ENCODE results near the gene RAB31. TPM values are rescaled to one million over a fixed set of nuclear protein-coding genes. Genes with fewer than 3 reads are reported as not detected.

RAB31 gene
- total RNA-seq, 1 experiment from 2014 or later: 118 TPM

DNA sequence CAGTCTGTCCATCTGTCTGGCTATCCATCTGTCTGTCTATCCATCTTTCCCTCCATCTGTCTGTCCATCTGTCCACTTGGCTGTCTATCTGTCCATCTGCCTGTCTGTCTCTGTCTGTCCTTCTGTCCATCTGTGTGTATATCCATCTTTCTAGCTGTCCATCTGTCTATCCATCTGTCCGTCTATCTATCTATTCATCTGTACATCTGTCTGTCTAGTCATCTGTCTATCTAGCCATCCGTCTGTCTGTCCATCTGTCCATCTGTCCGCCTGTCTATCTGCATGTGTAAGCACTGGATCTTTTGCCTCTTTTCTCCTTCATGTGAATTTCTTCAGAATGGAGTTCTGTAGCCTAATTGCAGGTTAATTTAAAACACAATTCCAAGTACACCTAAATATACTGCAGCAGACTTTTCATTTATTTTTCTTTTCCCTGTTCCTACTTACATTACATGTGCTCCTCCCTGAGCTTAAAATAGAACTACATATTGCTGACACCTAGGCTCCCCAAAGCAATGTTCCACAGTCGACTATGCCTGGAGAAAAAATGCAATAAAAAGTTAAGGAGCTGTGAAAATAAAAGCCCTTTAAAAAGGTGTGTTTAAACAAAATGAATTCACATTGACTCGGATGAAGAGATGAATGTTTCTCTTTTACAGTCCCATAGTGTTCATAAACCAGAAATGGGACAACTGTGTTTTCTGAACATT is 140.2 kb downstream of the RAB31 start:
- Histone ChIP-seq H3K27me3 (ENCODE audit: control insufficient read depth, insufficient read depth, low read length) (no peaks in the 10 kb centered on the region), H3K27ac (ENCODE audit: low read length) (no peak overlapping the region; the same call in 1 of the 2 replicates), H3K36me3 (ENCODE audit: control insufficient read depth, insufficient read depth, low read length) (peaks cover 4% of the 10 kb centered on the region; the same call in 1 of the 2 replicates), H3K9me3 (ENCODE audit: control insufficient read depth, insufficient read depth, low read depth, low read length) (0 out of 2 replicates have a peak, but pooled peaks cover 3% of the 10 kb centered on the region), H3K4me3 (ENCODE audit: low read depth in 2 of 2, low read length in 2 of 2) (no peak overlapping the region), H3K4me1 (ENCODE audit: control insufficient read depth, insufficient read depth, low read length) (no peaks in the 10 kb centered on the region; the same call in 1 of the 2 replicates)
- BruUV-seq (replicated peaks): no TSS peak
- CTCF ChIA-PET: no interaction called here
- intact Hi-C loops (cut with micrococcal nuclease; ENCODE audit: unreplicated experiment): no loop called here
- in situ Hi-C loops (cut with HindIII; ENCODE audit: low pct_unique_long_range_greater_than_20kb, low sequenced_read_pairs): no loop called here
- TF ChIP-seq, protein P1, sequence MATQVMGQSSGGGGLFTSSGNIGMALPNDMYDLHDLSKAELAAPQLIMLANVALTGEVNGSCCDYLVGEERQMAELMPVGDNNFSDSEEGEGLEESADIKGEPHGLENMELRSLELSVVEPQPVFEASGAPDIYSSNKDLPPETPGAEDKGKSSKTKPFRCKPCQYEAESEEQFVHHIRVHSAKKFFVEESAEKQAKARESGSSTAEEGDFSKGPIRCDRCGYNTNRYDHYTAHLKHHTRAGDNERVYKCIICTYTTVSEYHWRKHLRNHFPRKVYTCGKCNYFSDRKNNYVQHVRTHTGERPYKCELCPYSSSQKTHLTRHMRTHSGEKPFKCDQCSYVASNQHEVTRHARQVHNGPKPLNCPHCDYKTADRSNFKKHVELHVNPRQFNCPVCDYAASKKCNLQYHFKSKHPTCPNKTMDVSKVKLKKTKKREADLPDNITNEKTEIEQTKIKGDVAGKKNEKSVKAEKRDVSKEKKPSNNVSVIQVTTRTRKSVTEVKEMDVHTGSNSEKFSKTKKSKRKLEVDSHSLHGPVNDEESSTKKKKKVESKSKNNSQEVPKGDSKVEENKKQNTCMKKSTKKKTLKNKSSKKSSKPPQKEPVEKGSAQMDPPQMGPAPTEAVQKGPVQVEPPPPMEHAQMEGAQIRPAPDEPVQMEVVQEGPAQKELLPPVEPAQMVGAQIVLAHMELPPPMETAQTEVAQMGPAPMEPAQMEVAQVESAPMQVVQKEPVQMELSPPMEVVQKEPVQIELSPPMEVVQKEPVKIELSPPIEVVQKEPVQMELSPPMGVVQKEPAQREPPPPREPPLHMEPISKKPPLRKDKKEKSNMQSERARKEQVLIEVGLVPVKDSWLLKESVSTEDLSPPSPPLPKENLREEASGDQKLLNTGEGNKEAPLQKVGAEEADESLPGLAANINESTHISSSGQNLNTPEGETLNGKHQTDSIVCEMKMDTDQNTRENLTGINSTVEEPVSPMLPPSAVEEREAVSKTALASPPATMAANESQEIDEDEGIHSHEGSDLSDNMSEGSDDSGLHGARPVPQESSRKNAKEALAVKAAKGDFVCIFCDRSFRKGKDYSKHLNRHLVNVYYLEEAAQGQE (IDR thresholded peaks at IDR 0.05; ENCODE audit: insufficient read depth in 1 of 2, low read depth in 2 of 2, low read length in 1 of 2): no peak
- no peak for TF ChIP-seq POLR2AphosphoS5 (IDR thresholded peaks at IDR 0.05; ENCODE audit: low read depth, low read length)
- no peak for TF ChIP-seq SIN3A (IDR thresholded peaks at IDR 0.05; ENCODE audit: borderline replicate concordance, insufficient read depth, low read depth, low read length)
- TF ChIP-seq TCF7L2 (IDR thresholded peaks at IDR 0.05; ENCODE audit: low read depth, low read length): no peak
- TF ChIP-seq, protein P2, sequence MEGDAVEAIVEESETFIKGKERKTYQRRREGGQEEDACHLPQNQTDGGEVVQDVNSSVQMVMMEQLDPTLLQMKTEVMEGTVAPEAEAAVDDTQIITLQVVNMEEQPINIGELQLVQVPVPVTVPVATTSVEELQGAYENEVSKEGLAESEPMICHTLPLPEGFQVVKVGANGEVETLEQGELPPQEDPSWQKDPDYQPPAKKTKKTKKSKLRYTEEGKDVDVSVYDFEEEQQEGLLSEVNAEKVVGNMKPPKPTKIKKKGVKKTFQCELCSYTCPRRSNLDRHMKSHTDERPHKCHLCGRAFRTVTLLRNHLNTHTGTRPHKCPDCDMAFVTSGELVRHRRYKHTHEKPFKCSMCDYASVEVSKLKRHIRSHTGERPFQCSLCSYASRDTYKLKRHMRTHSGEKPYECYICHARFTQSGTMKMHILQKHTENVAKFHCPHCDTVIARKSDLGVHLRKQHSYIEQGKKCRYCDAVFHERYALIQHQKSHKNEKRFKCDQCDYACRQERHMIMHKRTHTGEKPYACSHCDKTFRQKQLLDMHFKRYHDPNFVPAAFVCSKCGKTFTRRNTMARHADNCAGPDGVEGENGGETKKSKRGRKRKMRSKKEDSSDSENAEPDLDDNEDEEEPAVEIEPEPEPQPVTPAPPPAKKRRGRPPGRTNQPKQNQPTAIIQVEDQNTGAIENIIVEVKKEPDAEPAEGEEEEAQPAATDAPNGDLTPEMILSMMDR (IDR thresholded peaks at IDR 0.05): no peak
- POLR2A ChIA-PET: no interaction called here
- no peak for ATAC-seq
- no peak for DNase-seq (ENCODE audit: low read depth, low spot score)

DNA sequence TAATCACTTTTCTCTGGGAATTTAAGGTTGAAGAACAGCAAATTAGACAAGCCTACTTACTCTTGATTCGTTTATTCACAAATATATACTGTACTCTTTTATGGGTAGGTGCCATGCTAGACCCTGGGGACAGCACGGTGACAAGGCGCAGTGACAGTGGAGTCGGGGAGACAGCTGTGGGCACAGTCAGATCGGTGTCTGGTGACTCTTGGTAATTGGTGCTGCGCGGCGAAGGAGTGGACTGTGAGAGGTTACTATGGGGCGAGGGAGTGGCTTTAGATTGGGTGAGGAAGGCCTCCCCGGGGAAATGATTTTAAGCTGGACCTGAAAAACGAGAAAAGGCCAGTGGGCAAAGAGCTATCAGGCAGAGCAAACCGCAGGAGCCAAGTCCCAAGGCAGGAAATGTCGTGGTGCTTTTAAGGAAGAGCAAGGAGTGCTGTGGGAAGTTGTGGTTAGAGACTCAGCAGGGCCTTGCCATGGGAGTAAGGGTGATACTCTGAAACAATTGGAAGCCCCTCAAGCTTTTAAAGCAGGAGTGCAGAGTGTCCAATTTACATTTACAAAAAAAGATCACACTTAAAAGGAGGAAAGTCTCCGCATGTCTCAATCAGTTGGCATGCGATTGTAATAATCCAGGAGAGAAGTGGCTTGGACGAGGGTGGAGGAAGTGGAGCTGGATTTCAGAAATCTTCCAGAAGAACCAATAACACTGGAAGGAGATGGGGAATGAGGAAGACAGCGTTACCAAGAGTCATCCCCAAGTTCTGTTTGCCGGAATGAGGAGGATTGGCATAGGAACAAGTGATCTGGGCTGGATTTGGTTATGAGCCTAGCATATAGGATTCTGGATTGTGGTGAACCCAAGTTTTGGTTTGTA is 141.5 kb downstream of the RAB31 start:
- Histone ChIP-seq H3K27ac (ENCODE audit: low read length) (no peak overlapping the region), H3K36me3 (ENCODE audit: control insufficient read depth, insufficient read depth, low read length) (peaks cover 4% of the 10 kb centered on the region; the same call in 1 of the 2 replicates), H3K4me3 (ENCODE audit: low read depth in 2 of 2, low read length in 2 of 2) (no peak overlapping the region), H3K27me3 (ENCODE audit: control insufficient read depth, insufficient read depth, low read length) (no peaks in the 10 kb centered on the region), H3K4me1 (ENCODE audit: control insufficient read depth, insufficient read depth, low read length) (peaks cover 6% of the 10 kb centered on the region), H3K9me3 (ENCODE audit: control insufficient read depth, insufficient read depth, low read depth, low read length) (0 out of 2 replicates have a peak, but pooled peaks cover 3% of the 10 kb centered on the region)
- ChIA-PET POLR2A (interaction anchor here (0.7 kb wide), 1 partner anchor 14 kb away, joined by 3 read pairs; no protein-coding TSS in a partner anchor), CTCF (no interaction called here)
- TF ChIP-seq POLR2AphosphoS5 (IDR thresholded peaks at IDR 0.05; ENCODE audit: low read depth, low read length) (no peak), TCF7L2 (IDR thresholded peaks at IDR 0.05; ENCODE audit: low read depth, low read length) (no peak), SIN3A (IDR thresholded peaks at IDR 0.05; ENCODE audit: borderline replicate concordance, insufficient read depth, low read depth, low read length) (no peak)
- TF ChIP-seq, protein P1 (IDR thresholded peaks at IDR 0.05; ENCODE audit: insufficient read depth in 1 of 2, low read depth in 2 of 2, low read length in 1 of 2): no peak
- TF ChIP-seq, protein P2 (IDR thresholded peaks at IDR 0.05): no peak
- ATAC-seq: no peak
- no peak for DNase-seq (ENCODE audit: low read depth, low spot score)
- intact Hi-C loops (cut with micrococcal nuclease; ENCODE audit: unreplicated experiment) (no loop called here), in situ Hi-C loops (cut with HindIII; ENCODE audit: low pct_unique_long_range_greater_than_20kb, low sequenced_read_pairs) (no loop called here)
- BruUV-seq (replicated peaks): no TSS peak
